Uterus (tissue), 2 donors: ENCODE results near the gene CGB3.

Experiments
- CTCF ChIP-seq, 4 experiments: fragments of 200-600 bp in 2 of 4; fragments of 450-650 bp in 2 of 4; sonication (generic) in 2 of 4; IDR thresholded peaks; one replicate each; pipeline ENCODE4 v1.5.1; 2016 to 2019; ENCODE audit warnings: antibody characterized with exemption in 4 of 4, mild to moderate bottlenecking in 2 of 4, moderate library complexity in 1 of 4
- POLR2A ChIP-seq, 2 donors: fragments of 450-650 bp; IDR thresholded peaks; one replicate each; pipeline ENCODE4 v1.6.1; 2016; ENCODE audit warnings: antibody characterized with exemption in 2 of 2, mild to moderate bottlenecking in 1 of 2, moderate library complexity in 1 of 2

GRCh38 chr19:49059053-49059452, 34.9 kb upstream of the CGB3 start:
- no peak for TF ChIP-seq CTCF (IDR thresholded peaks at IDR 0.05)
- TF ChIP-seq POLR2A (IDR thresholded peaks at IDR 0.05): no peak
